SKM-1 treated with dmso at 0.1 percent for 144 hours (cell line): ENCODE data around the gene ARID3A.

Source experiments
- DNase-seq: peaks from one replicate; lab custom pipeline; 2025; ENCODE audit not compliant: unreplicated experiment; lab: John Stamatoyannopoulos, UW

The ARID3A gene

DNA sequence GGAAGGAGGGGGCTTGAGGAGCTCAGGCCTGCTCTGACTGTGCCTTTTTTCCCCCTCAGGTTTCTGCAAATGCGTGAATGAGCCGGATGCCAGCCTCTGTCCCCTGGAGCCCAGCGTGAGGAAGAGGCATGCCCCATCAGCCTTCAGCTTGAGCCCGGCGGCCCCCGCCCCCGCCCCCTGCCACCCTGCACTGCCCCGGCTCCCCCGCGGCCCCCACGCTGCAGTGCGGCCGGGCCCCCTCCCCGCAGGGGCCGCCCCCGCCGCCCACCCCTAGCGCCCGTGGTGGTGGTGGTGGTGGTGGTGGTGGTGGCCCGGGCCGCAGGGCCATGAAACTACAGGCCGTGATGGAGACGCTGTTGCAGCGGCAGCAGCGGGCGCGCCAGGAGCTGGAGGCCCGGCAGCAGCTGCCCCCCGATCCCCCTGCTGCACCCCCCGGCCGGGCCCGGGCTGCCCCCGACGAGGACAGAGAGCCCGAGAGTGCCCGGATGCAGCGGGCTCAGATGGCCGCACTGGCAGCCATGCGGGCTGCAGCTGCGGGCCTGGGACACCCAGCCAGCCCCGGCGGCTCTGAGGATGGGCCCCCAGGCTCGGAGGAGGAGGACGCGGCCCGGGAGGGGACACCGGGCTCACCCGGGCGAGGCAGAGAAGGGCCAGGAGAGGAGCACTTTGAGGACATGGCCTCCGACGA is 3.5 kb downstream of the ARID3A start:
- no peak for DNase-seq

DNA sequence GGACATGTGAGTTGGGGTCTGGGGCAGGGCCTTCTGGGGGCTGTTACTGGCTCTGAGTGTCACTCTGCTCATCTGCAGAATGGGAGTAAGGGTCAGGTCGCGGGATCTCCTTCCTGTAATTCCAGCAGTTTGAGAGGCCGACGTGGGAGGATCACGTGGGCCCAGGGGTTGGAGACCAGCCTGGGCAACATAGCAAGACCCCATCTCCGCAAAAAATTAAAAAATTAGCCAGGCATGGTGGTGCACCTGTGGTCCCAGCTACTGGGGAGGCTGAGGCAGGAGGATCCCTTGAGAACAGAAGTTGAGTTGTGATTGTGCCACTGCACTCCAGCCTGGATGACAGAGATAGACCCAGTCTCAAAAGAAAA is 4.0 kb downstream of the ARID3A start:
- no peak for DNase-seq

DNA sequence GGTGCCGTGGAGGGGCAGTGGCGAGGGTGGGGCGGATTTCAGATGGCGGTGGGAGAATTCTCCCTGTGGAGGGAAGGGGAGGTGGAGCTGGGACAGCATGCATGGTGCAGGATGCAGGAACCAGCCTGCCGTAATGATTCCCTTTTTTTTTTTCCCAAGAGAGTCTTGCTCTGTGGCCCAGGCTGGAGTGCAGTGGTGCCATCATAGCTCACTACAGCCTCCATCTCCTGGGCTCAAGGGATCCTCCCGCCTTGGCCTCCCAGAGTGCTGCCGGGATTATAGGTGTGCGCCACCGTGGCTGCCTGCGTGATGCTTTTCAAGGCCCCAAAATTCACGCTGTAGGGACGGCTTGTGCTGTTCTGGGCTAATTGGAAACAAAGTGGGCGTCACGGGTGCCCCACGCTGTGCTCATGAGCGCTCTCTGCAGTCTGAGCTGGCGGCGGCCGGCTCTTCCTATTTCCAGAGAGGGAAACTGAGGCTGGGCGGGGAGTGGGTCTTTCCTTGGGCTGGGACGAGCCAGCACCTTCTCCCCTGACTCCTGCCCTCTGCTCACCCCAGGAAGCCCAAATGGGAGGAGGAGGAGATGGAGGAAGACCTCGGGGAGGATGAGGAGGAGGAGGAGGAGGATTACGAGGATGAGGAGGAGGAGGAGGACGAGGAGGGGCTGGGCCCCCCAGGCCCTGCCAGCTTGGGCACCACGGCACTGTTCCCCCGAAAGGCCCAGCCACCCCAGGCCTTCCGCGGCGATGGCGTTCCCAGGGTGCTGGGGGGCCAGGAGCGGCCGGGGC is 6.2 kb downstream of the ARID3A start:
- DNase-seq = no peak

DNA sequence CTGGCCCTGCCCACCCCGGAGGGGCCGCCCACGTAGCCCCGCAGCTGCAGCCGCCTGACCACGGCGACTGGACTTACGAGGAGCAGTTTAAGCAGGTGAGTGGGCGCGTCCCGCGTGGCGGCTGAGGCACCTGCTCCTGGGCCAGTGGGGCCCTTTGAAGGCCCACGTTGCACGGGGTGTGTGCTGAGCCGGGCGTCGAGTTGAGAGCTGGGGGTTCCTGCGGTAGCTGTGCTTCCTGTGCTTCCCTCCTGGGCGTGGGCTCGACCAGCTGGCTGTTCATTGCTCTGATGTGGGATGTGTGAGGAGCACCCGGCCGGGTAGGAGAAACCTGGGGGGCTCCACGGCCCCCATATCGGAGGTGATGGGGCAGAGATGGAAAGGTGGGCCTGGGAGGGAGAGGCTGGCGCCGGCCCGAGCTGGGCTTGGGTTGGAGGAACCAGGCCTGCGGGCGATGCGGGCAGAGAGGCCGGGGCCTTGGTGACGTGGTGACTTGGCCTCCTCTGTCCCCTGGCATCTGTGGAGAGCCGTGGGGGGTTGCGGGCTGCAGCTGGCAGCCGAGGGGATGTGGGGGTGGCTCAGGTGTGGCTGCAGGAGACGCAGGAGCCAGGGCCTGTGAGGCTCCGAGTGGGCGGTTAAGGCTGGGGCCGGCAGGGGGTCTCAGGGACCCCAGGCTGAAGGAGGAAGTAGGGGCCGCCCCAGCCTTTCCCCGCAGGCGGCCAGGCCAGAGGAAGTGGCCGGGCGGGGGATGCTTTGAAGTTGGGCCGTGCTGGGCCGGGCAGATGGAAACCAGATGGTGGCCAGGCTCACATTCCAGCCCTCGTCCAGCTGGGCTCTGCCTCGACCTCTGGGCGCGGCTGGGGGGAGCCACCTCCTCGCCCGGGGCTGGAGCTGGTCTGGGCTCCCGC is 7.1 kb downstream of the ARID3A start:
- no peak for DNase-seq

DNA sequence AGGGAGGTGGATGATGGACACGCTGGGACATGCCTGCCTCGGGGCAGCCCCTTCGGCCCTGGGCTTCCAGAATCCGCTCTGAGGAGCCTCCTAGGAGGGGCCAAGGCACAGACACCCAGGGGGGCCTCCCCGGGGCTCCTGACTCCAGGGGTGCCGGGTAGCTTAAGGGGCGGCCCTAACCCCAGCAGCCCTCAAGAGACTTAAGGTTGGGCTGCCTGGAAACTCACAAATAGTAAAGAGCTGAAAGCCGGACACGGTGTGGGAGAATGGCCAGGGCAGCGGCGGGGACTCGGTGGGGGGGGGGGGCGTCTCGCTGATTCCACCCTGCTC is 7.7 kb downstream of the ARID3A start:
- no peak for DNase-seq

DNA sequence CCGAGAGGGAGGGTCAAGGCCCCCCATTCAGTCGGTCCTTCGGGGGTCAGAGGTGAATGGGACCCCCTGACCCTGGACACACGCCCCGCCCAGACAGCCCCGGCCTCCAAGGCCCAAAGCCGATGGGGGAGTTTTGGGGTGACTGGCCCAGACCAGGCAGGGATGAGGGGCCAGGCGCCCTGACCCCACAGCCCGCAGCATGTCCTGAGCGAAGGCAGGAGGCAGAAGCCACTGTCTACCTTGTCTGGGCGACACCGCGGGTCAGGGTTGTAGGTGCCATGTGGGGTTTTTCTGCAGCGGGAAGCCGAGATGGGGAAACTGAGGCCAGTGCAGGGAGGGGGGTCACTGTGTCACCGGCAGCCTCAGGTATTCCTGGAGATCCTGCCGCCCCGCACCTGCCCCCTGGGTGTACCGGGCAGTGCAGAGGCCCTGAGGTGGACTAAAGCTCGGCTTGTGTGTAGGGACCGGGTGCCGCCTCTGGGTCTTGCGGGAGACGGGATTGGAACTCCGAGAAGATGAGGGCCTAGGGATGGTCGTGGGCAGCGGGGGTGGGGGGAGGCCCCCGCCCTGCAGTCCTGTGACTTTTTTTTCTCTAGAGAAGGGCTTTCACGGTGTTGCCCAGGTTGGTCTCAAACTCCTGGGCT is 8.5 kb downstream of the ARID3A start:
- no peak for DNase-seq

DNA sequence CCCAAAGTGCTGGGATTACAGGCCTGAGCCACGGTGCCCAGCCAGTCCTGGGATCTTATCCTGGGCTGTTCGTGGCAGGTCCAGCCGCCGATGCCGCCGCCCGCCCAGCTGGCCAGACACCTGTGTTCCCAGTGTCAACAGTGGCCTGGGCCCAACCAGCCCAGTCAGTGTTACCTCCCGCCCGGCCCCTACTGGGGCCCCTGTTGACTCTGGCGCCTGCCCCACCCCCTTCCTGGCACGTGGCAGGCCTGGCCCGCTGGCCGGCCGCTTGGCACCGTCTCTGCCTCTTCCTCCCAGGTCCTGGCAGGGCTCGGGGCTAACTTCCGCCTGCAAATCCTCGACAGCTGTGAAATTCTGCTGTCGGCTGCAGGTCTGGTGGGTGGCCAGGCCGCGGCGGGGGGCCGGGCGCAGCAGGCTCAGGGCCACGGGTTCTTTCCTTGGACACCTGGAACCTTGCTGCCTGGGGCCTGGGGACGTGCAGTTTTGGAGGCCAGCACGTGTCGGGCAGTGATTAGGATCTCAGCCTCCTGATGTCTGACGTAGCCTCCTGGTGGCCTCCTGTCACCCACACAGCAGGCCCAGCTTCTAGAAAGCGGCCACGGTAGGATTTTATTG is 9.1 kb downstream of the ARID3A start:
- DNase-seq = no peak

DNA sequence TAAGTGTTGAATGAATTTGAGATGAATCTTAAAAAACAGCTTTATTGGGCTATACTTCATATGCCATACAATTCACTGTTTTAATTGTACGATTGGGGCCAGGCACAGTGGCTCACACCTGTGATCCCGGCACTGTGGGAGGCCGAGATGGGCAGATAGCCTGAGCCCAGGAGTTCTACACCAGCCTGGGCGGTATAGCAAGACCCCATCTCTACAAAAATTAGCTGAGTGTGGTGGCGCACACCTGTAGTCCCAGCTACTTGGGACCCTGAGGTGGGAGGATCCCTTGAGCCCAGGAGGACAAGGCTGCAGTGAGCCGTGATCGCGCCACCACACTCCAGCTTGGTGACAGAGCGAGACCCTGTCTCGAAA is 10.3 kb downstream of the ARID3A start:
- DNase-seq = no peak

DNA sequence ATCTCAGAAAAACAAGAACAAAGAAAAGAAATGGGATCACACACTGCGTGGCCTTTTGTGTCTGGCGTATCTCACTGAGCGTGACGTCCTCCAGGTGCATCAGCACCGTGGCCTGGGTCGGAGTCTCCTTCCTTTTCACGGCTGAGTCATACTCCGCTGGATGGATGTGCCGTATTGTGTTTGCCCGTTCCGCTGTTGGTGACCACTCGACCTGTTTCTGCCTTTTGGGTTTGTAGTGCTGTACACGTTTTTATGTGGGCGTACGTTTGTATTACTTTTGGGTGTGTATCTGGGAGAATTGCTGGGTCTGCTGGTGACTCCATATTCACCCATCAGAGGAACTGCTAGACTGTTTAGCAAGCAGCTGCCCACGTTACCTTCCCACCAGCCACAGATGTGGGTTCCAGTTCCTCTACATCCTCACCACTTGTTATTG is 11.4 kb downstream of the ARID3A start:
- no peak for DNase-seq

DNA sequence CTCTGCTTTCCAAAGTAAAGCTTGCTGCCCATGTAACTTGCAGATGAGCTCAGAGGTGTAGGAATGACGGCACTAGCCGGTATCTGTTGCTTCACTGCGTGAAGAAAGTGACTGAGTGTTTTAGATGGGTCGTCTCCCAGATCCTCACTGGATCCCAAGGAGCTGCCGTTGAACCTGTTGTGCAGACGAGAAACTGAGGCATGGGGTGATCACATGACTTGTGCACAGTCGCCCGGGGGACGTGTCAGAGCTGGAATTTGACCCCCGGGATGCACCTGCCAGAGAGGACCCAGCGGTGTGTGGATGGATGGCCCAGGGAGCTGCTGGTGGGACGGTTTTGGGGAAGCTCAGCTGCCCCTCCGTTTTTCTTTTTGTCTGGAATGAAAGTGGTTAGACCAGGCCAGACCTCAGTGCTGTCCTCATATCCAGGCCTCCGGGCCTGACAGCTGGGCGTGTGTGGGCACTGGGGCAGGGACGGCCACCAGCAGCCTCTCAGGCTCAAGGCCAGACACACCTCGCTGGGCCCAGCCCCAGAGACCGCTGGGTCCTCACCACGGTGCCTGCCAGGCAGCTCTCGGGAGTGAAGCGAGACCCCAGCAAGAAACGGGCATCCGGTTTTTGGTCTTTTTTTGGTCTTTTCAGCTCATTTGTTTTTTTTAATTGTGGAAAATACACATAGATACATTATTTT is 12.5 kb downstream of the ARID3A start:
- DNase-seq = no peak

DNA sequence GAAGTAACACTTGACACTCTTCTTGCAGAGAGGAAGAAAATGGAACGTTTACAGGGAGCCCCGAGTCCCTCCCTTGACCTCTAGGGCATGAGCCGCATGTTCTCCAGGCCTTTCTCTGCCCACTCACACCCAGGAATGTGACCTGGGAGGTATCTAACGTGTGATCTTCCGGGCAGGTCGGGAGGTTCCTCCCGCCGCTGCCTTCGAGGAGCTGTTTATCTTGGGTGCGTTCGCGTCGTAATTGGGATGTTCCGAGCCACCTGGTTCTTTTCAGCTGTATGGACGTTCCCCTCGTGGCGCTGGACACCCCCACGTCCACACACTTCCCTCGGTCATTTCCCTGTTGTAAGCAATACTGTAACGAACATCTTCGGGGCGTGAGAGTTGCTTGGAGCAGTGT is 13.6 kb downstream of the ARID3A start:
- no peak for DNase-seq

DNA sequence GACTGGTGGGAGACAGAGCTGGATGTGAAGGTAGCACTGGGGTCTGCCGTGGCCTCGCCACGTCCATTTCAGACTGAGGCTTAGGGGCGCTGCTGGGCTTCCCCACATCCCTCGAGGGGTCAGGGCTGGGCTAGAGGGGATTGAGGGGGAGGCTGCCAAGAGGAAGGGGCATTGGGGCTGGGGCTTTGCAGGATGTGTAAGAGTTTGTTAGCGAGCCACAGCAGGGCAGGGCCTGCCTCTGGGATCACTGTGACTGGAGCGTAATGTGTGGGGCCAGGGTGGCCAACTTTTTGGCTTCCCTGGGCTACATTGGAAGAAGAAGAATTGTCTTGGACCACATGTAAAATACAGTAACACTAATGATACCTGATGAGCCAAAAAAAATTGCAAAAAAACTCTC is 14.1 kb downstream of the ARID3A start:
- no peak for DNase-seq

DNA sequence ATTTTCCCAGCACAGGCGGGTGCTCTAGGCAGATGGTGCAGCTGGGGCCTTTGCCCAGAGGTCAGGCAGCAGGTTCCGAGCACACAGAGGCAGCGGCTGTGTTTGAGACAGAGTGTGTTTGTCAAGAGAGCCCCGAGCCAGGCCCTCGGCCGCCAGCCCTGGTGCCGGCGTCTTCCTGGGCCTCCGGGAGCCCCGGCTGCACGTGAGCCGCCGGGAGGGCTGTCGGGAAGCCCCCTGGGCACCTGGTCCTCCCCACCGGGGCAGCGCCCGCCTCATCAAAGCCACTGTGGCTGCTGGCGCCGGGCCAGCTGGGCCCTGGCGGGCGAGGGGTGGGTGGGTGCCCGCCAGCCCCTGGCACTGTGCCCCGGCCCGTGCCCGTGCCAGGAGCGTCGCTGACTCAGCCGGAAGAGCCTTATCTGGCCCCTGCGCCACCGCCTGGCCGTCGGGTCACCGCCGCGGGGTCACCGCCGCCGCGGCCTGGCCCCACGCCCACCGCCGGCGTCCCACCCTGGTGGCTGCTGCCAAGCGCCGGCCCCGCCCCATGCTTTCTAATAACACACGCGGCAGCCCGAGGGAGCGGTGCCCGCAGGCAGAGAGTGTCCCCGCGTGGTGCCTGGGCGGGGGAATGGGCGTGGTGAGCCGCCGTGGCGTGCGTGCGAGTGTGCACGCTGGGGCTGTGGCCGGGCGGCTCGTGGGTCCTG is 14.9 kb downstream of the ARID3A start:
- no peak for DNase-seq

DNA sequence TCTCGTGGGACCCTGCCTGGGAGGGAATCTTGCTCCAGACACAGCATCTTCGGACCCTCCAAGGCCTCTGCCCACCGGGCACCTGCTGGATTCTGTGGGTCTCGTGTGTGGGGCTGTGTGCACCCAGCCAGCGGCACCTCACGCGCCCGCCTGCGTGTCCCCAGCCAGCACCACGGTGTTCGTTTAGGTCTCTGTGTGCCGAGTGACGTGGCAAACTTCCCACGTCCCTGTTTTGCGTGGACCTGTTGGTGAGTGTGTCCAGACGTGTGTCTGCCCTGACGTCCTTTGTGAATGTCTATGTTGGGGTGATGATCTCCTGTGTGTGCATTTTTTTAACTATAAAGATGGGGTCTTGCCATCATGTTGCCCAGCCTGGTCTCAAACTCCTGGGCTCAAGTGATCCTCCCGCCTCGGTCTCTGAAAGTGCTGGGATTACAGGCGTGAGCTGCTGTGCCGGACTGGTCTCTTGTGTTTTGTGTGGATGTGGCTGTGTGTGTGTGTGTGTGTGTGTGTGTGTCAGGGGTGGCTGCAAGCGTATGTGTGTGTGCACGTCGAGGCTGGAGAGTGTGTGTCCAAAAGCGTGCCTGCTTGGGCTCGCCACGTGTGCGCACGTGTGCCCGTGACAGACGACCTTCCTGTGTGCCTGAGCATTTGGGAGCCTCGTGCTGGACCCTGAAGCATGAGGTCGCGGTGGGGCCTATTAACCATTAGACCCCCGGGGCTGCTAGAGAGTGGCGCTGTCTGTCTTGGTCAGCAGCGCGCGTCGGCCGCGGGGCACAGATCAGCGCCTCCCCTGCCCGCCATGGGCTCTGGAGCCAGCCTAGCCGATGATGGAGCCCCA is 15.7 kb downstream of the ARID3A start:
- DNase-seq = no peak

DNA sequence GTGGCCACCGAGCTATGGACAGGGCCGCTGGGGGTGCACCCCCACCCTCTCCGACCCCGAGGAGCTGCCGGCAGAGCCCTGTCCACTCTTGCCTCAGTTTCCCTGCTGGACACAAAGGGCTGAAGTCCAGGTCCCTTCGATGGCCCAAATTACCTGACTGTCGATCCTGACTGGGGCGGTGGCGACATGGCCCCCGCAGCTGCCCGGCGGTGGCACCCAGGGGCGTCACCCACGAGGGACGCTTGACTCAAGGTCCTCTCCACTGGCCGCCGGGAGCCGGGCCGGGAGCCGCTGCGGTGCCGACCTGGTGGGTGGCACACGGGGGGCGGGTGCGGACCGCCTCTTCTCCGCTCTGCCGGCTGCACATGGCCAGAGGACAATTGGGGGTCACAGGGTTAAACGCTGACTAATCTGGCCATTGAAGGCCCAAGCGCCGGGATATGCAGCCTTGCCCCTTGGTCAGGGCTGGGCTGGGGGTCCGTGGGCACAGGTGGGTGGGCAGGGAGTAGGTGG is 16.4 kb downstream of the ARID3A start:
- DNase-seq = no peak

DNA sequence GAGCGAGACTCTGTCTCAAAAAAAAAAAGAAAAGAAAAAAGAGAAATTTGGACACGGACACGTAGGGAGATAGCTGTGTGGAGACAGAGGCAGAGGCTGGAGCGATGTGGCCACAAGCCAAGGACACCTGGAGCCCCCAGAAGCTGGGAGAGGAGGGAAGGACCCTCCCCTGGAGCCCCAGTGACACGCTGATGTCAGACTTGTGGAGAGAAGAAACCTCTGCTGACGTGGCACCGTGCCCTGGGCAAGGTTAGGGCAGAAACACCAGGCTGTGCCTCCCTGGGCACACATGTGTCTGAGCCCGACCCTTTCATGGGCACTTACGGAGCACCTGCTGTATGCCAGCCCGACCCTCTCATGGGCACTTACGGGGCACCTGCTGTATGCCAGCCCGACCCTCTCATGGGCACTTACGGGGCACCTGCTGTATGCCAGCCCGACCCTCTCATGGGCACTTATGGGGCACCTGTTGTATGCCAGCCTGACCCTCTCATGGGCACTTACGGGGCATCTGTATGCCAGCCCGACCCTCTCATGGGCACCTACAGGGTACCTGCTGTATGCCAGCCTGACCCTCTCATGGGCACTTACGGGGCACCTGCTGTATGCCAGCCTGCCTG is 17.8 kb downstream of the ARID3A start:
- DNase-seq = no peak

DNA sequence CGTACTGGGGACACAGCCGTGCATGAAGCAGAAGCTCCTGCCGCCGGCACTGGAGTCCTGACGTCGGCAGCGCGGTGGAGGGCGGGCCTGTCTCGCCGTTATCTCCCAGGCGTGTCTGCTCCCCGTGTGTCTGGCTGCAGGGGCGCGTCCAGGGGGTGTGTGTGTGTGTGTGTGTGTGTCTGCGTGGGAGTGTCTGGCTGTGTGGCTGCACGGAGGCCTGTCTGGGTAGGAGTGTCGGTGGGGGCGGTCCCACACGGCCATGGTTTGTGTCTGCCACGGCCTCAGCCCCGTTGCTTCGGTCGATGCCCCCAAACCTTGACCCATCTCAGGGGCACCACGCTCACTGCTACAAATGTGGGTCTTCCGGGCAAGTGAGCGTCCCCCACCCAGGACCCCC is 18.3 kb downstream of the ARID3A start:
- no peak for DNase-seq

DNA sequence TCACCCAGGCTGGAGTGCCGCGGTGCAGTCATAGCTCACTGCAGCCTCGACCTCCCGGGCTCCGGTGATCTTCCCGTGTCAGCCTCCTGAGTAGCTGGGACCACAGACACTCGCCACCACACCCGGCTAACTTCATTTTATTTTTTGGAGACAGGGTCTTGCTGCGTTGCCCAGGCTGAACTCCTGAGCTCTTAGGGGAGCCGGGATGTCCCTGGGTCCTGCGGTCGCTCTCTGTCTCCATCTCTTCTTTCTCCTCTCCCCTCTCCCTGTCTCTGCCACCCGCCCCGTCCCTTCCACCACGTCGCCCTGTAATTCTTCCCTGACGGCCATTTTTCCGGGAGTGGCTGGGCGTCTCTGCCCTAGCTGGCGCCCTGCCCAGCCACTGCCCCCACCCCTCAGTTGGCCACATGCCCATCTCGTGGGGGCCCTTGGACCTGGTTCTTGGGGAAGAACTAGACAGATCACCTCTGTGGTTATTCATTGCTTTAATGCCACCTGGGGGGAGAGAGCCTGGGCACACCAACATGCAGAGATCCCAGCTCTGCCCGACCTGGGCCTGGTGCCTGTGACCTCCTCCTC is 18.9 kb downstream of the ARID3A start:
- DNase-seq = no peak
